ENCODE results near the gene STAT5A.
"Not testable (repeated sequence)": the region's sequence is repeated elsewhere in the genome, so short reads cannot be mapped to it uniquely, and the experiment has no call there.

STAT5A gene

DNA sequence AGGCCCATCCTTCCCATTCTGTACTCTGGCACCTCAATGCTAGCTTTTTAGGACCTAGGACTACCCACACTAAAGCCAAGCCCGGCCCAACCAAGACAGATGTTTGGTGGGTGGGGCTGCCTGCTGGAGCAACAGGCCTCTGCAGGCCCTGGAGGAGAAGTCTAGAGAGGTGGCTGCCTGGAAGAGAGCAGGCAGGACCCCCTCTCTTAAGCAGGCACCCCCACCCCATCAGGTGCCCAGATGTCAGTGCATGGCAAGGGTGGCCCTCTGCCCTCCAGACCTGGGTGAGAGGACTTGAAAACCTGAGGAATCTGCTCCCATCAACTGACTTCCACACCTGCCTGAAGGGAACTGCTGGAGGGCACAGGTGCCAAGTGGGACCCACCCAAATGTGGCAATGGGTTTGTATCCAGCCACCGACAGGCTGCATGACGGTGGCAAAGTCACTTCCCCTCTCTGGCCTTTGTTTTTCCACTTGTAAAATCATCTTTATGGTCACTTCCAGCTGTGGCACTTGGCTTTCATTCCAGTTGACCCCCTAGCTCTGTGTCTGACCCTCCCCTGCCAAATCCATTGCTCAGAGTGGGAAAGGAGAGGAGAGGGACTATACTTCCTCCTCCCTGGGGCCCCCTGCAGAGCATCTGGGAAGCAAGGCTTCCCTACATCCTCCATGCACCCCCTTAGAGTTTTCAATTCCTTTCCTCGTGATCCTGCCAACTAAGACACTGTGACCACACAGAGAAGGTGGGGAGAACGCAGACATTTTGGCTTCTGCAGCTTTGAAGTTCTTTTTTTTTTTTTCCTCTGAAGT is 1.7 kb upstream of the STAT5A start:
- peak; percentile 72 for DNase-seq

DNA sequence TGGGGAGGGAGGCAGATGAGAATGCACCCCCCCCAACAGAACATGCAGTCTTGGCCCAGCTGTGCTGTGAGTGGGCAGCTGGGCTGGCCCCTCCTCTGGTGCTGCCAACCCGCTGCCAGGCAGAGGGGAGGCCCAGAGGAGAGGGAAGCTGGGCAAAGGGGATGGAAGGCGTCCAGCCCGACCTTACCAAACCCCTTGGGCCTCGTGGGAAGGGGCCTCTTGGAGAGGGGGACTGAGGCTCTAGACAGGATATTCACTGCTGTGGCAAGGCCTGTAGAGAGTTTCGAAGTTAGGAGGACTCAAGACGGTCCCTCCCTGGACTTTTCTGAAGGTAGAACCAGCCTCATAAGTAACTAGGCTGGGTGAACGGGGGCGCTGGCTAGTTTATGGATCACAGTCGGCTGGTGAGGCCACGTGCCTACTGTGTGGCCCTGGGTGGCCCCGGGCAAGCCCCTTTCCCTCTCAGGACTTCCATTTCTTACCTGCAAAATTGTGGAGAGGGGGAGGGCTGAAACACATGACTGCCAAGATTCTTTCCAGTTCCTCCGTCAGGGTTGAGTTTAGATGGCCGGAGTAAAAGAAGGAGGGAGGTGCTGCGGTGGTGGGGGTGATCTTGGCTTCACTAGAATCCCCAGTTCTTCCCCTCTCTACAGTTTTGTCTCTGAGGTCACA is 857 bp upstream of the STAT5A start:
- peak; percentile 82 for DNase-seq

DNA sequence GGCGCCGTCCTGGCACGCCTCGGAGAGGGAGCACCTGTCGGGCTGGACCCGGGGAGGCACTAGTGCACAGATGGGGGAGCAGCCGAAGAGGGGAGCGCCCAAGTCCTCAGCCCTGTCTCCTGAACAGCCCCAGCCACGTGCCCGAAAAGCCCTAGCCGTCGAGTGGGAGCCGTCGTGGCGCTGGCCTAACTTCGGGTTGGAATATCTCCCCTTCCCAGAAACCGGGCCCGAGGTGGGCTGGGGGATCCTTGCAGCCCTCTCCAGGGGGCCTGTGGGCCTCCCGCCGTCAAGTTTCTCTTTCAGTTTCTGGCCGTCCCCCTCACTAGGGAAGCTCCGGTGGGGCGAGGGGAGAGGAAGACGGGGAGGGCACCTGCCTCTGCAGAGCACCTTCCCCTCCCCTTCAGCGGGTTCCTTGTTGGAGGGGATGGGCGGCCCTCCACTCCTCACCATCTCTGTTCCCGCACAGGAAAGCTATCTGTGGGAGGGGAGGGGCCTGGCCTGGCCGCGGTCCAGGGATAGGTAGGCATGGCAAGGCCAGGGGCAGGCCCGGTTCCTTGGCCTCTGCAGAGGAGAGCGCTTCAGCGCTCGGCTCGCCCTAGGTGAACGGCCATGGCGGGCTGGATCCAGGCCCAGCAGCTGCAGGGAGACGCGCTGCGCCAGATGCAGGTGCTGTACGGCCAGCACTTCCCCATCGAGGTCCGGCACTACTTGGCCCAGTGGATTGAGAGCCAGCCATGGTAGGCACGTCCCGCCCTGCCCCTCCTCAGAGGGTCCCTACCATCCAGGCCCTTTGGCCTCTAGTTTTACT is 709 bp downstream of the STAT5A start:
- DNase-seq: no peak

DNA sequence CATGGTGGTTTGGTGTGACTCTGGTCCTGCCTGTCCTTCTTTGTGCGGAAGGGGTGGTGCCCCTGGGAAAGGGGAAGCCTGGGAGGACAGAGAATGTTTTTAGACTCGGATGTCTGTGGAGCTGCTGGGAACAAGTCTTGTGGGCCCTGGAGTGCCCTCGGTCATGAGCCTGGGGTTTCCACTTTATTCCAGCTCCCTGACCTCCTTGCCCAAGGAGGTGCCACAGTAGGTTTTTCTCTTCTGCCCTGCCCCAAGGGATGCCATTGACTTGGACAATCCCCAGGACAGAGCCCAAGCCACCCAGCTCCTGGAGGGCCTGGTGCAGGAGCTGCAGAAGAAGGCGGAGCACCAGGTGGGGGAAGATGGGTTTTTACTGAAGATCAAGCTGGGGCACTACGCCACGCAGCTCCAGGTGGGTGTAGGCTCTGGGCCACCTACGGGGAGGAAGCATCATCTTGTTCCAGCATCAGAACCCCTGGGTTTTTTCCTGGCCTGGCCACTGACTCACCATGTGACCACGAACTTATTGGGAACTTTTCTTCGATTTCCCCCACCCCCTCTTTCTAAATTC is 1.4 kb downstream of the STAT5A start:
- no peak for DNase-seq

DNA sequence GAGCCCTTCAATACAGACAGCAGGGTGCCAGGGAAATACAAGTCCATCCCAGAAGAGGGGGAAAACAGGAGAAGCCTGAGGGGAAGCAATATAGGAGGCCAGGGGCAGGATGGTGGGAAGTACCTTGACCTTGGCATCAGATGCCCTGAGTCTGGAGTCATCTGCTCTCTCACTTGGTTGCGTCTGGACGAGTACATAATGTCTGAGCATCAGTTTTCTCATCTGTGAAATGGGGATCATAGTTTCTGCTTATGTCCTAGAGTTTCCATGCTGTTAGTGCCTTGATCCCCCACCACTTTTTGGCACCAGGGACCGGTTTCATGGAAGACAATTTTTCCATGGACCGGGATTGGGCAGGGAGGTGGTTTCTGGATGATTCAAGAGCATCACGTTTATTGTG is 2.3 kb downstream of the STAT5A start:
- no peak for DNase-seq

DNA sequence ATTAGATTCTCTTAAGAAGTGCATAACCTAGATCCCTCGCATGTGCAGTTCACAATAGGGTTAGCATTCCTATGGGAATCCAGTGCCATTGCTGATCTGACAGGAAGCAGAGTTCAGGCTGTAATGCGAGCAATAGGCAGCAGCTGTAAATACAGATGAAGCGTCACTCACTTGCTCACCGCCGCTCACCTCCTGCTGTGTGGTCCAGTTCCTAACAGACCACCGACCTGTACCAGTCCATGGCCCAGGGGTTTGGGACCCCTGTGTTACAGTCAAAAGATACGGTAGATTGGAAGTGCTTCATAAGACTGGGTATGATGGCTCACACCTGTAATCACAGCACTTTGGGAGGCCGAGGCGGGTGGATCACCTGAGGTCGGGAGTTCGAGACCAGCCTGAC is 2.8 kb downstream of the STAT5A start:
- no peak for DNase-seq

DNA sequence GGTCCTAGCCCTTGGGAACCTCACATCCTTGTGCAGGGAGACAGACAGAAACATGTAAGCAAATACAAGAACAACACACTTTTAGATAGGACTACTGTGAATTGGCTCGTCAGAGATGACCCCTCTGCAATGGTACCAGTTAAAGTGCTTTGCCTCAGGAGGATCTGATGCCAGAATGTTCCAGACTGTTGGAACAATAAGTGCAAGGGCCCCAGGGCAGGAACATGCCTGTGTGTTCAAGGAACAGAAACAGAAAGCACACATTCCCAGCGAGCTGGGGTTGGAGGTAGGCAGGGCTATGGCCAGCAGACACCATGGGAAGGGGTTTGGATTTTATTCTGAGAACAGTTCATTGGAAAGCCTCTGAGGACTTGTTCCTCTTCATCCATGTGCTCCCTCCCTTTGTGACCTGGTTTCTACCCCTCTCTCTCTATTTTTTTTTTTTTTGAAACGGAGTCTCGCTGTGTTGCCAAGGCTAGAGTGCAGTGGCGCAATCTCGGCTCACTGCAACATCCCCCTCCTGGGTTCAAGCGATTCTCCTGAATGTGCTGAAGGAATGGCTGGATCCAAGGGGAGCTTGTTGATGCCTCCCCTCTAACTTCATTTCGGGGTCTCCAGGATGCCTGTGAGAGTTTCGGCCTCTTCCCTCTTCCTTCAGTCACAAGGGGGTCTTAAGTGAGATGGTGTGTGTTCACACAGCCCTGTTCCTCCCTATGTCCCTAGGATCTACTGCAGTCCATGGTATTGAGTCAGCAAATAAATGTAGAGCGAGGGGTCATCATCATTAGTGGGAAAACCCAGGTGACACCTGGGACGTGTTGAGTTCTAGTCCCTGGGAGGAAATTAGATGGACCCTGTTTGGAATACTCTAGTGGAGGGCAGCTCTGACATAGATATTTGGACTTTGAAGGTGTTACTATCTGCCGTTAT is 6.4 kb downstream of the STAT5A start:
- no peak for DNase-seq

DNA sequence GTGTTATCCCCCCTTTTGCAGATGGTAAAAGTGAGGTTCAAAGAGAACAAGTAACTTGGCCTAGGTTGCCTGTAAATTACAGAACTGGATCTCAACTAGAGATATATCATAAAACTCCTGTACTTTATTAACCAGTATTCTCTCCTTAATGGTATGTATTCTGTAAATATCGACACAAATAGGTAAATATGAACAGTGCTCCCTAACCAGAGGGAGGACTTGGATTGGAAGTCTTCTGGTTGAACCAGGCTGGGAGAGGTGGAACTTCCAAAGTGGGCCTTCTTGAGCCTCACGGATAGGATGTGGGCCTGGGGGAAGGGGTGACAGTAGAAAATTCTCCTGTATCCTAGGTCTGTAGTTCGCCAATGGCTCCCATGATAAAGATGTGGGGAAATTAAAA is 7.7 kb downstream of the STAT5A start:
- no peak for DNase-seq

DNA sequence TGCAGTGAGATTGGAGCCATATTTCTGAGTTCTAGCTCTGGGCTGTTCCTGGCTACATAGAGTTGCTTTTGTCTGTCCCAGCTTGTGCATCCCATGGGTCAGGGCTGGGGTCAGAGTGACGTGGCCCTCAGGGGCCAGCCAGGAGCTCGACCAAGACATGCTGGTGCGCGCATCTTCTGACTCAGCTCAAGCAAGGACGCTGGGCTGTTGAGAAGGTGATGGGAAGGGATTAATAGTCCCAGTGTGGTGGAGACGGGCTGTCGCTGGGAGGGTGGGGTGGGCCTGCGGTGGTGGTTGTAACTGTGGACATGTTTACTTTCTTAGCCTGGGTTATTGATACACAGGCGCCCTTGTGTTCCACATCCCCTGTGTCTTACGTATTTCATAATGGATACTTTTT is 9.5 kb downstream of the STAT5A start:
- DNase-seq: not testable (repeated sequence)

DNA sequence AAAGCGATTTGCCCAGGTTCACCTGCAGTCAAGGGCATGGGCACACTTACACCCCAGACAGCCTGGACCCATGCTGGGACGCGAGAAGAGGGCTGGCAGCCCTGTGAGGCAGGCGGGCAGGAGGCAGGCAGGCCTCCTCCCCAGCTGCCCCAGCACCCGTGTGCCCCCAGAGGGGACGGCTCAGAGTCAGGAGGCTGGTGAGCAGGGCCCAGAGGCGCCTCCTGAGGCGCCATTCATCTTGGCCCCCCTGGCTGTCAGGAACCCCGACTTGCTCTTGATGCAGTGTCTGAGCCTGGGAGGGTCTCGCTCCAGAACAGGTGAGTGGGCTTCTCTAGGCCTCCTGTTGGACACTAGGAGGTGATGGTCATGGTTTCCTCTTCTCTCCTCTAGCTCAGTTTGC is 11.1 kb downstream of the STAT5A start:
- DNase-seq: not testable (repeated sequence)

DNA sequence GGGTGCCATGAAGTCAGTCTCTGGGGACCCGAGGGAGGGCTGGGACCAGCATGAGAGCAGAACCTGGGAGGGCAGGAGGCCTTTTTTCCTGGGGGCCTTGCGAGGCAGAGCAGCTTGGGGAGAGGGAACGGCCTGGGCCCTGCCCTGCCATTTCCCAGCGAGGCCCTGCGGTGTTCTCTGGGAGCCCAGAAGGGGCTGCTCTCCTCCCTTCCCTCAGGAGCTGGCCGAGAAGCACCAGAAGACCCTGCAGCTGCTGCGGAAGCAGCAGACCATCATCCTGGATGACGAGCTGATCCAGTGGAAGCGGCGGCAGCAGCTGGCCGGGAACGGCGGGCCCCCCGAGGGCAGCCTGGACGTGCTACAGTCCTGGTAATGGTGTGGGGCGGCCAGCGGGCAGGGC is 11.6 kb downstream of the STAT5A start:
- not testable (repeated sequence) for DNase-seq

DNA sequence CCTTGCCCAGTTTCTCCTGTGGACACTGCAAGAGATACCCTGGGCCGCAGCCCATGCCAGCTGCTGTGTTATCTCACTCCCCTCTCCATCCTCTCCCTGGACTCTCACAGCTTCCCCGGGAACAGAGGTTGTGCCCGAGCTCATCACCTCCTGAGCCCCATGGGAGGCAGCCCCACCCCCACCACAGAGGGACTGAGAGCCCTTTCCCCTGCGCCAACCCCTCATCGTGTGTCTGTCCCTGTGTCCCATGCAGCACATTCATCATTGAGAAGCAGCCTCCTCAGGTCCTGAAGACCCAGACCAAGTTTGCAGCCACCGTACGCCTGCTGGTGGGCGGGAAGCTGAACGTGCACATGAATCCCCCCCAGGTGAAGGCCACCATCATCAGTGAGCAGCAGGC is 12.7 kb downstream of the STAT5A start:
- no peak for DNase-seq

DNA sequence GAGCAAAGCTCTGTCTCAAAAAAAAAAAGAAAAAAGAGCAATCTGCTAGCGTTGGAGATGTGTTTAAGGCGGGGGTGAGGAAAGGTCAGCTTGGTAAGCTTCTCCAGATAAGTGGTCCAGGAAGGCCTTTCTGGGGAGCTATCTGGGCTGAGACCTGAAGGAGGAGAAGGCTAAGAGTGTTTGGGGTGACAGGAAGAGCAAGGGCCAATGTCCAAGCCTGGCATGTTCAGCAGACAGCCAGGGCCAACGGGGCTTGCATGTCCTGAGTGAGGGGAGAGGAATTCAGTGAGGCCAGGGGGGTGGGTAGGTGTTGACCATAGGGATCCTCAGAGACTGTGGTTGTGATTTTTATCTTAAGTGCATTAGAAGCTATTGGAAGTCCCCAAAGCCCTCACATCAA is 15.4 kb downstream of the STAT5A start:
- no peak for DNase-seq

DNA sequence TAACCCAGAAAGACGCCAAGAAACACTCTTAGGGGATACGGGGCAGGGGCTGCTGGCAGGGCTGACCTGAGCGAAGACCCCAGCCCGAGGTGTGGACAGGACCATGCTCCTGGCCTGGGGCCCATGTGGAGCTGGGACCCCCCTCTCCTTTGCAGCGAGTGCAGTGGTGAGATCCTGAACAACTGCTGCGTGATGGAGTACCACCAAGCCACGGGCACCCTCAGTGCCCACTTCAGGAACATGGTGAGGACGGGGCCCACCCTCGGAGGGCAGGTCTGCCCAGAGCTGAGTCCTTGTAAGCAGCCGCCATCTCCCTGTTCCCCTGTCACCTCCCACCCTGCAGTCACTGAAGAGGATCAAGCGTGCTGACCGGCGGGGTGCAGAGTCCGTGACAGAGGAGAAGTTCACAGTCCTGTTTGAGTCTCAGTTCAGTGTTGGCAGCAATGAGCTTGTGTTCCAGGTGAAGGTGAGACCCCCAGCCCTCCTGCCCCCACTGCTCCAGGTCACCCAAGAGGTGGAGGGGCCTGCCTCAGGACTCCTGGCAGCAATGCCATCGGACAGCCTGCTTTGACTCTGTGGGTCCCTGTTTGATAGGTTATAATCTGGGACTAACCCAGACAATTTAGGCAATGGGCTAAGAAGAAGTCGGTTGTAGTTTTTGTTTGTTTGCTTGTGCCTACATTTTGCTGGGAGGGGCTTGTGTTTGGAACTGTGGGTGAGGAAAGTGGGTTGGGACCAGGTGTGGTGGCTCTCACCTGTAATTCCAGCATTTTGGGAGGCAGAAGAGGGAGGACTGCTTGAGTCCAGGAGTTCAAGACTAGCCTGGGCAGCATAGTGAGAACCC is 16.1 kb downstream of the STAT5A start:
- DNase-seq: no peak

DNA sequence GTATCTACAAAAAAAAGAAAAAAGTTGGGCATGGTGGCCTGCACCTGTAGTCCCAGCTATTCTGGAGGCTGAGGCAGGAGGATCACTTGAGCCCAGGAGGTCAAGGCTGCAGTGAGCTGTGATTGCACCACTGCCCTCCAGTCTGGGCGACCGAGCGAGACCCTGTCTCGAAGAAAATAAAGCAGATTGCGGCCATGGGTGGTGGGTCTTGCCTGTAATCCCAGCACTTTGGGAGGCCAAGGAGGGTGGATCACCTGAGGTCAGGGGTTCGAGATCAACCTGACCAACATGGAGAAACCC is 16.7 kb downstream of the STAT5A start:
- not testable (repeated sequence) for DNase-seq

DNA sequence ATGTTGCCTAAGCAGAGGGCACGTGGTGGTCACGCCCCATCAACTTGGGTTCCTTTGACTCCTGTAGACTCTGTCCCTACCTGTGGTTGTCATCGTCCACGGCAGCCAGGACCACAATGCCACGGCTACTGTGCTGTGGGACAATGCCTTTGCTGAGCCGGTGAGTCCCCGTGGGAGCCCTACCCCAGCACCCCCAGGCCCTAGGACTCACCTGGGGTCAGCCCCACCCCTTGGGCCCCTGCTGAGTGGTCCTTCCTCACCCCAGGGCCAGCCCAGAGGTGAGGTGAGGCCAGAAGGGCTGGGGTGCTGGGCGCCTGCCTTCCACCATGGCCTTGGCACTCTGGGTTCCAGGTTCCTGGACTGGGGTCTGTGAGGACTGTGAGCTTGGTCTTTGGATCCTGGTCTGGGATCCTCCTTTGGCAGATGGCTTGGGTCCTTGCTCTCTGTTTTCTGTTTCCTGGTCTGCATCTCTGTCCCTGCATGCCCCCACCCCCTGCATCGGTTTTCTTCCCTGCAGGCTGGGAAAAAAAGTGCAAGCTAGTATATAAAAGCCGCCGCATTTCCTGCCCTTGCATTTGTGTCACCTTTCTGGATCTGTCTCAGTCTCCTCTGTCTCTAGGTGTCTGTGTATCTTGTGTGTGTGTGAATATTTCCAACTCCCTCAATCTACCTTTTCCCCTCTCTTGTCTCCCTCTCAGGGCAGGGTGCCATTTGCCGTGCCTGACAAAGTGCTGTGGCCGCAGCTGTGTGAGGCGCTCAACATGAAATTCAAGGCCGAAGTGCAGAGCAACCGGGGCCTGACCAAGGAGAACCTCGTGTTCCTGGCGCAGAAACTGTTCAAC is 17.5 kb downstream of the STAT5A start:
- DNase-seq: no peak

DNA sequence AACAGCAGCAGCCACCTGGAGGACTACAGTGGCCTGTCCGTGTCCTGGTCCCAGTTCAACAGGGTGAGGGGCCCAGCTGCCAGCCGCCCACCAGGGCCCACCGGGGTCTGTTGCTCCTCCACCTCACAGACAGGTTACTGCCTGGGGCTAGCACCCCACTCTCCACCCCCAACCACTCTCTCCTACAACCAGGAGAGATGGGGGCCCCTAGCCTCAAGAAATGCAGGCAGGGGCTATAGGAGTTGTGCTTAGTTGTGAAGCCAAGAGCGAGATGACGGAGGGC is 18.0 kb downstream of the STAT5A start:
- DNase-seq: no peak

DNA sequence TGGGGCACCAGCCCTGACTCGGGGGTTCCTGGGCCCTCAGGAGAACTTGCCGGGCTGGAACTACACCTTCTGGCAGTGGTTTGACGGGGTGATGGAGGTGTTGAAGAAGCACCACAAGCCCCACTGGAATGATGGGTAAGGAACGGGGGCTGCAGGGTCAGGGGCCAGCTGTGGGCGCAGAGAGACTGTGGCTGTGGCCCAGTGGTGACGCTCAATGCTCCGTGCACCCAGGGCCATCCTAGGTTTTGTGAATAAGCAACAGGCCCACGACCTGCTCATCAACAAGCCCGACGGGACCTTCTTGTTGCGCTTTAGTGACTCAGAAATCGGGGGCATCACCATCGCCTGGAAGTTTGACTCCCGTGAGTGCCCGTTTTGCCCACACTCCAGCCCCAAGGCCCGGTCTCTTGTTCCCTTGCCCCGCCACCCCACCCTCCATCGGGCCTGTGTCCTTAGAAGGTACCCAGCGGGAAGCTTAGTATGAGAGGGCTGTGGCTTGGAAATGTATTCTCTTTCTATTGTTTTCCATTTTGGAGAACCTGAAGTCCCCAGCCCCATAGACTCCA is 19.1 kb downstream of the STAT5A start:
- no peak for DNase-seq

DNA sequence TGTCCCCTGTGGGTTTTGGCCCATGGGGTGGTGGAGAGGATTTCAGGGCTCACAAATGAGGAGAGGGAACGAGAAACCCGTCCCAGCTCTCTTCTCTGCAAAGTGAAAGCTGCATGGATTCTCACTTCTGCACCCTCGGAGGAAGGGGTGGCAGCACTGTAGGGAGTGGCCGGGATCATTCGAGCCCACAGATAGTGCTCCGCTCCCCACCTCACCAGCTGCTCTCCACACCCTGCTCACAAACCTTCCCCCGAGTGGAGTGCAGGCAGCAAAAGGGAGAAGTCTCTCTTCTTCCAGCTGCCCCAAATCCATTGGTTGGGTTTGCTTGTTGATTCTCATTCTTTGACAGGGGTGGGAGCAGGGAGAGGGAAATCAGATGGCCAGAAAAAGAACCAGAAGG is 20.1 kb downstream of the STAT5A start:
- DNase-seq: no peak

DNA sequence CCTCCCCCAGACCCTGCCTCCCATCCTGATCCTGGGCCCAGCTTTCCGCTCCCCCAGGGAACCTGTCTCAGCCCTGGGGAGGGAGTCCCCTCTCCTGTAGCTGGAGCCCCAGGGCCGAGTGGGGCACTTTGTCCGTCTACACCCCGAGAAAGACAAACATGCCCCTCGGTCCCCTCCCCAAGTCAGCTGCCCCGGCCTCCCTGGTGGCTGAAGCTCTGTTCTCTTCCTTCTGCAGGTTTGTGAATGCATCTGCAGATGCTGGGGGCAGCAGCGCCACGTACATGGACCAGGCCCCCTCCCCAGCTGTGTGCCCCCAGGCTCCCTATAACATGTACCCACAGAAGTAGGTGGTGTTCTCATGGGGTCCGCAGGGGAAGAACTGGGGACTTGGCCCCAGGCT is 20.8 kb downstream of the STAT5A start:
- no peak for DNase-seq

Measured in right hindlimb (tissue), 1 donor.